ENCODE results near the gene C2CD4C. TPM values are rescaled to one million over a fixed set of nuclear protein-coding genes. Genes with fewer than 3 reads are reported as not detected.
A peak's percentile ranks its signal among the peaks of the same experiment; 100 is the strongest.
"Not testable (repeated sequence)": the region's sequence is repeated elsewhere in the genome, so short reads cannot be mapped to it uniquely, and the experiment has no call there.

Gene C2CD4C
- total RNA-seq, 1 donor from 2014 or later: 1.1 TPM

DNA sequence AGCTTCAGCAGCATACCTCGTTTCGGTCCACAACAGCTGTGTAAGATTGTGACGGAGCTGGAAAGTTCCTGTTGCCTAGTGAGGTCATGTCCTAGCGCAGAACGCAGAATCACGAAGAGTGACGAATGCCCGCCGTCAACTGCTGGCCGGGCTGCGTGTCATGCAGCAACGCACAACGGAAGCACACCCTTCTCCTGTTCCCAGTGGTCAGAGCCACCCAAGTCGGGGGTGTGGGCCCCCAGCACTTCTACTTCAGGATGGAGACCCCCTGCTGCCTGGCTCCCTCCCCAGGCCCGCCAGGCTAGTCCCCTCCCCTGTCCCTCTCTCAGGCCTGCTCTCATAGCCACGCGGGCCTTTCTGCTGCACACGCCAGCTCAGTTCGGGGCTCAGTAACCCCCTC lies 25.9 kb downstream of the C2CD4C start:
- Mint-ChIP-seq H3K9me3 (ENCODE audit: low read depth) (no peaks in the 10 kb centered on the region), H3K4me3 (ENCODE audit: unreplicated experiment) (no peak overlapping the region), H3K36me3 (ENCODE audit: low read depth) (no peaks in the 10 kb centered on the region), H3K27me3 (ENCODE audit: low read depth) (peaks cover 25% of the 10 kb centered on the region), H3K4me1 (ENCODE audit: low read depth) (peaks cover 3% of the 10 kb centered on the region), H3K27ac (ENCODE audit: unreplicated experiment) (no peak overlapping the region)
- TF ChIP-seq, protein P1, sequence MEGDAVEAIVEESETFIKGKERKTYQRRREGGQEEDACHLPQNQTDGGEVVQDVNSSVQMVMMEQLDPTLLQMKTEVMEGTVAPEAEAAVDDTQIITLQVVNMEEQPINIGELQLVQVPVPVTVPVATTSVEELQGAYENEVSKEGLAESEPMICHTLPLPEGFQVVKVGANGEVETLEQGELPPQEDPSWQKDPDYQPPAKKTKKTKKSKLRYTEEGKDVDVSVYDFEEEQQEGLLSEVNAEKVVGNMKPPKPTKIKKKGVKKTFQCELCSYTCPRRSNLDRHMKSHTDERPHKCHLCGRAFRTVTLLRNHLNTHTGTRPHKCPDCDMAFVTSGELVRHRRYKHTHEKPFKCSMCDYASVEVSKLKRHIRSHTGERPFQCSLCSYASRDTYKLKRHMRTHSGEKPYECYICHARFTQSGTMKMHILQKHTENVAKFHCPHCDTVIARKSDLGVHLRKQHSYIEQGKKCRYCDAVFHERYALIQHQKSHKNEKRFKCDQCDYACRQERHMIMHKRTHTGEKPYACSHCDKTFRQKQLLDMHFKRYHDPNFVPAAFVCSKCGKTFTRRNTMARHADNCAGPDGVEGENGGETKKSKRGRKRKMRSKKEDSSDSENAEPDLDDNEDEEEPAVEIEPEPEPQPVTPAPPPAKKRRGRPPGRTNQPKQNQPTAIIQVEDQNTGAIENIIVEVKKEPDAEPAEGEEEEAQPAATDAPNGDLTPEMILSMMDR (IDR thresholded peaks at IDR 0.05): no peak
- peak; percentile 64 for DNase-seq (ENCODE audit: low spot score)

DNA sequence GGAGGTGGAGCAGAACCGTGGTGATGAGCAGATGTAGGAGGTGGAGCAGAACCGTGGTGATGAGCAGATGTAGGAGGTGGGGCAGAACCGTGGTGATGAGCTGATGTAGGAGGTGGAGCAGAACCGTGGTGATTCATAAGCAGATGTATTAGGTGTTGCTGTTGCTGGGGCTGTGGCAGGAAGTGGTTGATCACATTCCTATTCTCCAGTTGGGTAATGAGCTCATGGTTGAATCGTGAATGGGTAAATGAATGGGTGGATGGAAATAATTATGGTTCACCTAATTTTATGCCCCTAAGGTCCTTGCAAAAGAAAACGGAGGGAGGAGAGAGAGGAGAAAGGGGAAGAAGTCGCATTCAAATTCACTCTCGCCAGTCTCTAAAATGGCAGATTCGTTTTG lies 26.4 kb downstream of the C2CD4C start:
- not testable (repeated sequence) for H3K4me1 Mint-ChIP-seq (ENCODE audit: low read depth); H3K36me3 Mint-ChIP-seq (ENCODE audit: low read depth); H3K9me3 Mint-ChIP-seq (ENCODE audit: low read depth); H3K27ac Mint-ChIP-seq (ENCODE audit: unreplicated experiment); H3K4me3 Mint-ChIP-seq (ENCODE audit: unreplicated experiment); DNase-seq (ENCODE audit: low spot score)
- H3K27me3 Mint-ChIP-seq (ENCODE audit: low read depth): peaks cover 28% of the 10 kb centered on the region

DNA sequence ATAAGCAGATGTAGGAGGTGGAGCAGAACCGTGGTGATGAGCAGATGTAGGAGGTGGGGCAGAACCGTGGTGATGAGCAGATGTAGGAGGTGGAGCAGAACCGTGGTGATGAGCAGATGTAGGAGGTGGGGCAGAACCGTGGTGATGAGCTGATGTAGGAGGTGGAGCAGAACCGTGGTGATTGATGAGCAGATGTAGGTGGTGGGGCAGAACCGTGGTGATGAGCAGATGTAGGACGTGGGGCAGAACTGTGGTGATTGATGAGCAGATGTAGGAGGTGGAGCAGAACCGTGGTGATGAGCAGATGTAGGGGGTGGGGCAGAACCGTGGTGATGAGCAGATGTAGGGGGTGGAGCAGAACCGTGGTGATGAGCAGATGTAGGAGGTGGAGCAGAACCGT lies 27.0 kb downstream of the C2CD4C start:
- not testable (repeated sequence) for H3K36me3 Mint-ChIP-seq (ENCODE audit: low read depth); H3K27ac Mint-ChIP-seq (ENCODE audit: unreplicated experiment); H3K9me3 Mint-ChIP-seq (ENCODE audit: low read depth); H3K4me3 Mint-ChIP-seq (ENCODE audit: unreplicated experiment); H3K4me1 Mint-ChIP-seq (ENCODE audit: low read depth)
- peak; percentile 82 for DNase-seq (ENCODE audit: low spot score)
- H3K27me3 Mint-ChIP-seq (ENCODE audit: low read depth): peaks cover 26% of the 10 kb centered on the region

DNA sequence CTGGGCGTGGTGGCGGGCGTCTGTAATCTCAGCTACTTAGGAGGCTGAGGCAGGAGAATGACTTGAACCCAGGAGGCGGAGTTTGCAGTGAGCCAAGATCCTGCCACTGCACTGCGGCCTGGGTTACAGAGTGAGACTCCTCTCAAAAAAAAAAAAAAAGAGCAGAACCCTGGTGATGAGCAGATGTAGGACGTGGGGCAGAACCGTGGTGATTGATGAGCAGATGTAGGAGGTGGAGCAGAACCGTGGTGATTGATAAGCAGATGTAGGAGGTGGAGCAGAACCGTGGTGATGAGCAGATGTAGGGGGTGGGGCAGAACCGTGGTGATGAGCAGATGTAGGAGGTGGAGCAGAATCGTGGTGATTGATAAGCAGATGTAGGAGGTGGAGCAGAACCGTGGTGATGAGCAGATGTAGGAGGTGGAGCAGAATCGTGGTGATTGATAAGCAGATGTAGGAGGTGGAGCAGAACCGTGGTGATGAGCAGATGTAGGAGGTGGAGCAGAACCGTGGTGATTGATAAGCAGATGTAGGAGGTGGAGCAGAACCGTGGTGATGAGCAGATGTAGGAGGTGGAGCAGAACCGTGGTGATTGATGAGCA lies 28.2 kb downstream of the C2CD4C start:
- not testable (repeated sequence) for H3K9me3 Mint-ChIP-seq (ENCODE audit: low read depth); H3K4me3 Mint-ChIP-seq (ENCODE audit: unreplicated experiment); H3K27ac Mint-ChIP-seq (ENCODE audit: unreplicated experiment); H3K4me1 Mint-ChIP-seq (ENCODE audit: low read depth); H3K36me3 Mint-ChIP-seq (ENCODE audit: low read depth)
- DNase-seq (ENCODE audit: low spot score): peak; percentile 26
- H3K27me3 Mint-ChIP-seq (ENCODE audit: low read depth): peaks cover 26% of the 10 kb centered on the region

DNA sequence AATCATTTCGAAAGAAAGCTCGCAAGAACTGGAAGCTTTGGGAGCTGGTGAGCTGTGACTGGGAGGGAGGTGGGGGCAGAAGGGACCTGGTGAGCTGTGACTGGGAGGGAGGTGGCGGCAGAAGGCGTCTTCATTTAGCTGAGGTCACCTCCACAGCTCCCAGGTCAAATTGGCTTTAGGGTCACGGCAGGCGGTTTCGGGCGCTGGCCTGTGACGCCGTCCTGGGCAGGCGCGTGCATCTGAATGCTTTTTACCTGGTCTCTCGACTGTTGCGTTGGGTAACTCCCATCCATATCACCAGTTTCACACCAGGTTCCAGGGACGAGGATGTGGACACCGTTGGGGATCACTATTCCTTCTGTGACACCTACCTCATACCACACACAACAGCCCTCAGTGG lies 29.2 kb downstream of the C2CD4C start:
- DNase-seq (ENCODE audit: low spot score): peak; percentile 36
- TF ChIP-seq, protein P1 (IDR thresholded peaks at IDR 0.05): no peak
- no peak overlapping the region for H3K4me3 Mint-ChIP-seq (ENCODE audit: unreplicated experiment)
- H3K36me3 Mint-ChIP-seq (ENCODE audit: low read depth): no peaks in the 10 kb centered on the region
- no peaks in the 10 kb centered on the region for H3K9me3 Mint-ChIP-seq (ENCODE audit: low read depth)
- H3K27ac Mint-ChIP-seq (ENCODE audit: unreplicated experiment): no peak overlapping the region
- peaks cover 28% of the 10 kb centered on the region for H3K27me3 Mint-ChIP-seq (ENCODE audit: low read depth)
- peaks cover 3% of the 10 kb centered on the region for H3K4me1 Mint-ChIP-seq (ENCODE audit: low read depth)

DNA sequence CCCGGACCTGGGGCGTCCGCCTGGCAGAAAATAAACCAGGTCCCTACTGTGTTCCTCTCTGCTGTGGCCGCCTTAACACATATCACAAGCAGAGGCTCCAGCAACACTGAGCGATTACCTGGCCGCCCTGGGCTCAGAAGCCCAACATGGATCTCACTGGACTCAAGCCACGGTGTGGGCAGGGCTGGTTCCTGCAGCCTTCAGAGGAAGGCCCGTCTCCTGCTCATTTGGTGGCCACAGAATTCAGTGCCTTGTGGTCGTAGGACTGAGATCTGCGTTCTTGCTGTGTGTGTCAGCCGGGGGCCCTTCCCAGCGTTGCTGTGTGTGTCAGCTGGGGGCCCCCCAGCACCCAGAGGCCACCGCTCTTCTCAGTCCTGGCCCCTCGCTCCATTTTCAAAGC lies 30.2 kb downstream of the C2CD4C start:
- Mint-ChIP-seq H3K4me1 (ENCODE audit: low read depth) (peaks cover 3% of the 10 kb centered on the region), H3K36me3 (ENCODE audit: low read depth) (no peaks in the 10 kb centered on the region), H3K9me3 (ENCODE audit: low read depth) (no peaks in the 10 kb centered on the region), H3K27ac (ENCODE audit: unreplicated experiment) (no peak overlapping the region), H3K27me3 (ENCODE audit: low read depth) (peaks cover 22% of the 10 kb centered on the region), H3K4me3 (ENCODE audit: unreplicated experiment) (no peak overlapping the region)
- DNase-seq (ENCODE audit: low spot score): peak; percentile 67
- TF ChIP-seq, protein P1 (IDR thresholded peaks at IDR 0.05): no peak

All from chondrocyte (in vitro differentiated cells).